Skin of body (tissue), 2 donors: ENCODE results near the gene WFDC1. TPM values are rescaled to one million over a fixed set of nuclear protein-coding genes. Genes with fewer than 3 reads are reported as not detected.
A peak's percentile ranks its signal among the peaks of the same experiment; 100 is the strongest.

Experiments
- DNase-seq: peaks from one replicate; lab custom pipeline; 2025; lab: John Stamatoyannopoulos, UW
- total RNA-seq: library from RNA; depleted of rRNA; stranded (reverse); fragments of >200 nt; gene quantifications from one replicate; pipeline ENCODE4 v1.2.3, GENCODE V29; 2014

Gene WFDC1
- total RNA-seq, 1 donor from 2014 or later = 5.8 TPM

DNA sequence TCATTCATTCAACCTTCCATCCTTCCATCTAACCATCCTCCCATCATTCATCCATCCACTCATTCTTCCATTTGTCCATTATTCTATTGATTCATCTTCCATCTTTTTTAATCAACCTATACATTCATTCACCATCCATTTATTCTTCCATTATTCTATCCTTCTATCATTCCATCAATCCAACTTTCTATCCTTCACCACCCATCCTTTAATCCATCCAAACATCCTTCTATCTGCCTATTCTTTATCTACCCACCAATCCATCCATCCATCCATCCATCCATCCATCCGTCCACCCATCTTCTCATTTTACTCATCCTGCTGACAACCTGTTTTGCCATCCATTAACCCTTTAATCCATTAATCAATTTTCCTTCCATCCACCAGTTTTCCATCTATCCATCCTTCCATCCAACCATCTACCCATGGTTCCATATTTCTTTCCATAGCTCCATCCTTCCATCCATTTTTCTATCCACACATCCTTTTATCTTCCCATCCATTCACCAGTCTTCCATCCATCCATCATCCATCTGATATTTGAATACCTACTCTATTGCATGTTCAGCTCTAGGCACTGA lies 21.8 kb upstream of the WFDC1 start:
- no peak for DNase-seq

DNA sequence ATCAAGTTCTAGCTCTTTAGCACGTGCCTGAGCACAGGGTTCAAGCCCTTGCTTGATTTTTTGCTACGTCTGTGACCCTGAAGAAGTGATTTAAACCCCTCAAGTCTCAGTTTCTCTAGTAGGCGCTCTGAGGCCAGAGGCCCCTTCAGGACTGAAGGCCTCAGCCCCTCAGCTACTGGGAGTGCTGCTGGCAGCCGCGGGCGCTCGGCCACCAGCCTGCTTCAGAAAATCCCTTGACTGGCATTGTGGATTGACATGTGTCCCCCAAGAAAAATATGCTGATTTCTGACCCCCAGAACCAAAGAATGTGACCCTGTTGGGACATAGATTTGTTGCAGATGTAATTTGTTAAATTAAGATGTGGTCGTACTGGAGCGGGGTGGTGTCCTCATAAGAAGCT lies 20.2 kb upstream of the WFDC1 start:
- DNase-seq = no peak

DNA sequence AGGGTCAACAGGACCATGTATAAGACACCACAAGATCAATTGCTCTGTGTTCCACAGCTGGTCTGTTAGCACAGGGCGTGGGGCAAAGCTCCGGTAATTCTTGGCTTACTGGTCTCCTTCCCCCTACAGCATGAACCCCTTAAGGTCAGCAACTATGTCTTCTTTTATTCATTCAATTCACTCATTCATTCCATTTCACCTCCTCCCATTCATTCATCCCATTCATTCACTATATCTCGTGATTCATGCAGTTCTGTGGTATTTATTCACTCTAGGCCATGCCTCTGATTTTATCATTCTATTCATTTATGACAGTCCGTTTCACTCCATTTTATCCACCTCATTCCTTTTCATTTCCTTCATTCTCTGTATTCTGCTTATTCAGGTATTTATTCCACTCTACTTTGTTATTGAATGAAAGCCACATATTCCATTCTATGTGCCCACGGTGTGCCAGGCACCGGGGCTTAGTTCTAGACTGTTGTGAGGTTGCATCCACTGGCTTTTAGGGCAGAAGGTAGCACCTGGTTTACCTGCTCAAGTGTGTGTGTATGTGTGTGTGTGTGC lies 19.0 kb upstream of the WFDC1 start:
- no peak for DNase-seq

DNA sequence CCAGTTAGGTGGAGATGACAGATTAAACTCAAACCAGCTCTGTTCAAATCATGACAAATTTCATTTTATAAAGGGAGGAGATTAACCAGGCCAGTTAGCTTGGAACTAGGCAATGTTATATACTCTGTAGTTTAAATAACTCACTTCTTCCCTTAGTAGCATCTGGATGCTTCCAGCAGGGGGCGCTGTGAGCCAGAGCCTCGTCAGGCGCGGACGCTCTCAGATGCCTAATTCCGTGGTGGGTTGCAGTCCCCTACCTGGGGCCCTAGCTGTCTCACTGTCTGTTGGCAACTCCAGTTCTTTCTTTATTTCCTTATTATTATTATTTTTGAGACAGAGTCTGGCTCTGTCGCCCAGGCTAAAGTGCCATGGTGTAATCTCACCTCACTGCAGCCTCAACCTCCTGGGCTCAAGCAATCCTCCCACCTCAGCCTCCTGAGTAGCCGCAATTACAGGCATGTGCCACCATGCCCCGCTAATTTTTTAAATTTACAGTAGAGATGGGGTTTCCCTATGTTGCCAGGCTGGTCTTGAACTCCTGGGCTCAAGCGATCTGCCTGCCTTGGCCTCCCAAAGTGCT lies 17.3 kb upstream of the WFDC1 start:
- no peak for DNase-seq

DNA sequence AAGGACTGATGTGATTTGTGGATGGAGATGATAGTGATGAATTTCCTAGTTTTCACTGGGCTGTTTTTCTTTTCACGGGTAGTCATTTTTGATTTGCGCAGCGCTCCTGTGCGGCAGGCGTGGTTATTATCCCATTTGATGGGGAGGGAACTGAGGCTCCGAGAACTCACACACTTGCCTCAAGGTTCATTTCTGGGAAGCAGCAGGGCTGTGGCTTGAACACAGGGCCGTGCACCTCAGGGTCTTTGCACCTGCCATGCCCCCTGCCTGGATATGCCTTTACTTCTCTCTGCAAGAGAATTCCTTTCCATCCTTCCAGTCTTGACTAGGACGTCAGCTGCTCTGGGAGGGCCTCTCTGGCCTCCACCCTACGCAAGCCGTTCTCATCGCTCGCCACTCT lies 16.3 kb upstream of the WFDC1 start:
- no peak for DNase-seq

DNA sequence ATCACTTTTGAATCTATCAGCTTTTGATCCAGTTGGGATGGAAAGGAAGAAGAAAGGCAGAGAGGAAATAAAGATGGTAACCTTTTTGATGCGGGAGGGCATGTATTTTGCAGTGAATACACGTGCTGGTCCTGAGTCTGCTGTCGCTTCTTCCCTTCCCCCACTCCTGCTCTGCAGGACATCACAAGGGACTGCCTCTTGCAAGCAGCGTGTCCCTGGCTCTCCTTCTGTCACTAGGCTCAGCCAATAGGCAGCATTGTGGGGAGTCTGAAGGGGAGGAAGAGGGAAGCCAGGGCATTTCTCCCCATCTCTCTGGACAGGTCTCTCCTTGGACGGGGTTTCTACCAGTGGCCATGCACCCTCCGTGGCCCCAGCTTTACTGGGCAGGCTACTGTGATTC lies 15.7 kb upstream of the WFDC1 start:
- no peak for DNase-seq

DNA sequence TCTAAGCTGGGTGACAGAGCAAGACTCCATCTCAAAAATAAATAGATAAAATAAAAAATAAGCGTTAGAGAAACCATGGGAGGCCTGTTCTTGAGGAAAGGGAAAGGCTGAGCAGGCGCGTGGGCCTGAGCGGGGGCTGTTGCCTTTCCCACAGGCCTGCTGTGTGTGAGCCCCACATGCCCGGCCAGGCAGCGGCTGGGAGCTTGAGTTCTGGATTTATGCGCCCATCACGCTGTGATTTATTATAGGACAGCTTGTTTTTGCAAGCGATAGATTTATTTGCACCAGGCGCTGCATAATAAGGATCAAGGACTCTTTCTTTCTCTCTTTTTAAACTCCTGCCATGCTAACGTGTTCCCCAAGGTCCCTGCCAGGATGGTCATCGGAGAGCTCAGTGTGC lies 14.8 kb upstream of the WFDC1 start:
- DNase-seq = no peak

DNA sequence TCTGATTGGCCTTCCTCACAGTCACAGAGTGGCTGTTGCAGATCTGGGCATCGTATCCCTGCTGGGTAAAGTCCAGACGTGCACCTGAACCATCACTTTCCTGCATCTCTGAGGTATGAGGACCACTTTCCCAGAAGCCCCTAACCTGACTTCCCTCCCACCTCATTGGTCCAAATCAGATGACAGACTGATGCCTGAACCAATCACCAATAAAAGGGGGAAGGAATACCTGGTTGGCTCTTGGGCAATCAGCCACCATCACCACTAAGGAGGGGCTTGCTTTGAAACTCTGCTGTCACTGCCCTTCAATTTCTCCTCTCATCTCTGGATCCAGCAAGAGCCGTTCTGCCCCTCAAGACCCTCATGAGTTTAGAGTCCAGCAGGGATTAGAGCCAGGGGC lies 13.6 kb upstream of the WFDC1 start:
- DNase-seq = no peak

DNA sequence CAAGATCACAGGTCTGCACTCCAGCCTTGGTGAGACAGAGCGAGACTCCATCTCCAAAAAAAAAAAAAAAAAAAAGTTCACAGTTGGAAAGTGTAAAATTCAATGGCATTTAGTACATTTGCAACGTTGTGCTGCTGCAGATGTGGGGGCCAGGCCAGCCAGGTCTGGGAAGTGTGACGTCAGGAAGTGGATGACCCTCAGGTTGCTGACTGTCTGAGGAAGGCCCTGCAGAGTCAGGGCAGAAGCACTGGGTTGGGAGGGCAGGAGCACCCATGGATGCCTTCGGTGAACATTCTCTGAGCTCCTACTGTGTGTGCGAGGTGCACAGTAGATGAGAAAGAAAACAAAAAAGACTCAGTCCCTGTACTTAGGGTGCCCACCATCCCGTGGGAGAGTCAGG lies 12.1 kb upstream of the WFDC1 start:
- no peak for DNase-seq

DNA sequence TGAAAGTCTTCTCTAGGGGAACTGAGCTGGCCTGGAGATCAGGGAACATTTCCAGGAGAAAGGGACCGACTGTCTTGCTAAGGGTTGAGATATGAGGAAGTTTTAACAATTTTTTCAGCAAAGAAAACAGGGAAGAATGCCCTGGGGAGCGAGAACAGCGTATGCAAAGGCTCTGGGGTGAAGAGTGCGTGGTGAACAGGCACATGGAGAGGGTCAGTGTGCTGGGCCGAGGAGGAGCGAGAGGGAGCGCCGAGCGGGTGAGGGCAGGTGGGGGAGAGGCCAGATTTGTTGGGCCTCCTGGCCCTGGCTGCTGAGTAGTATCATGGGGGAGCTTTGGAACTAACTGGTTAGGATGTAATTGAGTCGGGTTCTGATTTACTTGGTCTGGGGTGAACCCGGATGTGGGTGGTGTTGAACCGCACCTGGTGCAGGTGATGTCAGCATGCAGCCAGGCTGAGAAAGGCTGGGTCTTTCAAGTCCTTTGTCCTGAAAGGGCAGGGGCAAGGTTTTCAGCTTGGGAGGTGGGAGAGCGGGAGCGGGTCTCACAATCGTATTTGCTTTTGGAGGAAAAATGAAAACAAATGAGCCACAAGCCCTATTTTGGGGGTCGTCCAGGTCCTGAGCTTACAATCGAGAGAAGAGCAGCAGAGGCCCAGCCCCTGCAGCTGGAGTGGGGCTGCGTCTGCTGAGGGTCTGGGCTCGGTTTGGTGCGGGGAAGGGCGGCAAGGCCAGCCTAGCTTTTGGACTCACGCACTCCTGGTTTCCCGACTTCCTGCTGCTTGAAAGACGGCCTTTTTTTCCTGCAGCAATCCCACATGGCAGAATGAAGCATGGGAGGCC lies 11.1 kb upstream of the WFDC1 start:
- DNase-seq = no peak

DNA sequence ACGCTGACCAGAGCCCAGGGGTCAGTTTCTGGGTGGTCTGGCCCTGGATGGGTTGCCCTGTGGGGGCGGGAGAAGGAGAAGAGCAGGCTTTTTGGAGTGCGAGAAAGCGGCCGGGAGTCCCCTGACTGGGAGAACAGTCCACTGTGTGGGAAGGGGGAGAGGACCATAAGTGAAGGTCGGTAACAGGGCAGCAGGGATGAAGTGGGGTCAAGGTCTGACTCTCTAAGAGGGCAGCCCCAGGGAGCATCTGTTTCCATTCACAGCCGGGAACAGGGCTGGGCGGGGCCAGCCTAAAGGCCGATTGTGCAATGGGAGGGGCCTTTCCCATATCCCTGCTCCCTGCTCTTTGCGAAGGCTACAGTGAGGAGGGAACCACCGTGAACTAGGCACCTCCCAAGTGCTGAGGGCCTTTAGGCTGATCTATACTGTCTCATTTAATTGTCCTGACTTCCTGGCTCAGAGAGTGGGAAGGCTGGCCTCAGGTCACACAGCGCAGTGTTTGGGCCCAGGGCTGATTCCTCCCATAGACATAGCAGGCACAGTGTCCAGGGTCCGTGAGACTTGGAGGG lies 10.4 kb upstream of the WFDC1 start:
- DNase-seq = peak; percentile 51

DNA sequence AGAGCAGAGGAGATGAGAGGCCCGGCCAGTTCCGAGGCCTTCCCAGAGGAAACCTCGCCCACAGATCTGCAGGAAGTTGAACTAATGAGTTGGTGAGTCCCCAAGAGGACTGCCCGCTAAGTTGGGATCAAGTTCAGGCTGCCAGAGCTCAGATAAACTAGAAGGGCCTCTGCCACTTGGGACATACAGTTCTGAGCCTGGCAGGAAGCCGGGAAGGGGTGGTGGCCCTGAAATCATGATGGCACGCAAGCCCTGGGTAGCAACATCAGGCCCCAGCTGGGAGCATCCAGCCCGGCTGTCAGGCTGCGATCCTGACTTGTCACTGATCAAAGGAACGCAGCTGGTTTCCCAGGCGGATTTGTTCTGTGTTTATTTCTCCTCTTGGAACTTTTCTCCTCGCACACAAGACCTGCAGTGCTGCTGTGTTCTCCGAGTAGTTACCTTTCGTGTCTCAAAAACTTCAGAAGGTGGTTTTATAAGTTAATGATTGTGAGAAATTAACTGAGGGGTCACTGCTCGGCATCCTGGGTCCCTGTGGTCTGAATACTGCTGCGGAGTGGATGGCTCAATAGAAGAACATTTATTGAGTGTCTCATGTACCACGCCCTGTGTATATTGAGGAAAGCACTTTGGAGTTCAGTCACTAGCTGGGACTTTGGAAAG lies 8.0 kb upstream of the WFDC1 start:
- no peak for DNase-seq

DNA sequence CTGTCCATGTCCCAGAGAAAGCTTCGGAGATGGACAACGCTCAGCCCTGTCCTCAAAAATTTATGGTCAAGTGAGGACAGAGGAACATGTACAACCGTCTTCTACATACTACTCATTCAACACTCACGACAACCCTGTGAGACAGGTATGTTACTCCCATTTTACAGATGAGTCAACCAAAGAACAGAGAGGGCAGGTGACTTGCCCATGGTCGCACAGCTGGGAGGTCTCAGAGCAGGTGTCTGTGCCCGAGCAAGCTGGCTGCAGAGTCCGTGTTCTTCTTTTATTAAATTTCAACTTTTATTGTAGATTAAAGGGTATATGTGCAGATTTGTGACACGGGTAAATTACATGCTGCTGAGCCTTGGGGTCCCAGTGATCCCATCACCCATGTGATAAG lies 5.8 kb upstream of the WFDC1 start:
- DNase-seq = no peak

DNA sequence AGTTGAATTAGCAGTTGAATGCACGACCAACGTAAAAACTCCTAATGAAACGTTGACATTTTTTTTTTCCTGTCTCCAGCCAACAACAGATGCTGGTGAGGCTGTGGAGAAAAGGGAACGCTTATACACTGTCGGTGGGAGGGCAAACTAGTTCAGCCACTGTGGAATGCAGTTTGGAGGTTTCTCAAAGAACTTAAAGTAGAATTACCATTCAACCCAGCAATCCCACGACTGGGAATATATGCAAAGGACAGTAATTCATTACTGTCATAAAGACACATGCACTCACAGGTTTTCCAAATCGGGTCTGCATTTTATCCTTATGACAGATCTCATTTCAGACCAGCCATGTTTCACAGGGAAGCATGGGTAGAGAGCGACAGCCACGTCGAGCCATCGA lies 3.5 kb upstream of the WFDC1 start:
- no peak for DNase-seq

DNA sequence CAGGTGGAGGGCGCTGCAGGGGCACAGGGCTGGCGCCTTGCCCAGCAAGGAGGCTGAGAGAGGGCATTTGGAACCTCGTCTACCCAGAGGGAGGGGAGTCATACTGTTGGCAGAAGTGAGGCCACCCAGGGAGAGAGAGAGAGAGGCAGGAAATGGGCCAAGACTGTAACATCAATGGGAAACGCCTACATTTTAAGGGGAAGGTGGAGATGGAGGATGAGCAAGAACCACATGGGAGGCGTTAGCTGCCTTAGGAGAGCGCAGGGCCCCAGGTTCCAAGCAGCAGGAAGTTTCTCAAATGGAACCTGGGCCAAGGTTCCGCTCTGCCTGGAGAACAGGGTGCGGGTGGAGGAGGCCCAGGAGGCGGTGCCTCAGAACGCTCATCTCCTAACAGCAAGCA lies 2.7 kb upstream of the WFDC1 start:
- peak; percentile 19 for DNase-seq

DNA sequence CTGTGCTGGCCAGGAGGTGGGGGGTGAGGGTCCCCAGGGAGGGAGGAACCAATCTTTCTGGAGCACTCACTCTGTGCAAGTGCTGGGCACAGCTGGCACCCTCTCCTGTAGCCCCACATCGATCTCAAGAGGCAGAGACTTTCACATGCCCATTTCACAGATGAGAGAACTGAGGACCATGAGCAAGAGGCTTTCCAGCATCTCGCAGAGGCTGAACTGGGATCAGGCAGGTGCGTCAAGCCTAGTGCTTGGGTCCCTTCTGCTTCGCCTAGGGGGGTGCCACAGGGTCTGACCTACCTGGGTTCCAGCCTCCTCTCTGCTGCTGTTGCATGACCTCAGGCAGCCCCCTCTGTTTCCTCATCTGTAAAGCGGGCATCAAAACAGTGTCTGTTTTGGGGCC lies 1.3 kb upstream of the WFDC1 start:
- DNase-seq = no peak

DNA sequence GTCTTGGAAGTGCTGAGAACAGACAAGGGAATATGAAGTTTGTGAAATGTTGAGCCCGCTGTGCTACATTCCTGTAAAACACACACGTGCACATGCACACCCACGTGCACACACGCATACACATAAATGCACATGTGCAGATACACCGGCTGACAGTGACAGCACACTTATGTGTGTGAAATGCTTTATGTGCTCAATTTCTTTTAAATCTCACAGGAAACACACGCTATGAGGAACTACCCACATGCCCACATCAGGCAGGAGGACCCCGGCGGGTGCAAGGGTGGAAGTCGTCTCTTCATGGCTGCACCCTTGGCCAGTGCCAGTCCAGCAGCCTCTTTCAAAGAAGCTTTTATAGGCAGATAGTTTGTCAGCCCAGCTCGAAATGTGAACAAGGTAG lies 561 bp upstream of the WFDC1 start:
- DNase-seq = no peak

DNA sequence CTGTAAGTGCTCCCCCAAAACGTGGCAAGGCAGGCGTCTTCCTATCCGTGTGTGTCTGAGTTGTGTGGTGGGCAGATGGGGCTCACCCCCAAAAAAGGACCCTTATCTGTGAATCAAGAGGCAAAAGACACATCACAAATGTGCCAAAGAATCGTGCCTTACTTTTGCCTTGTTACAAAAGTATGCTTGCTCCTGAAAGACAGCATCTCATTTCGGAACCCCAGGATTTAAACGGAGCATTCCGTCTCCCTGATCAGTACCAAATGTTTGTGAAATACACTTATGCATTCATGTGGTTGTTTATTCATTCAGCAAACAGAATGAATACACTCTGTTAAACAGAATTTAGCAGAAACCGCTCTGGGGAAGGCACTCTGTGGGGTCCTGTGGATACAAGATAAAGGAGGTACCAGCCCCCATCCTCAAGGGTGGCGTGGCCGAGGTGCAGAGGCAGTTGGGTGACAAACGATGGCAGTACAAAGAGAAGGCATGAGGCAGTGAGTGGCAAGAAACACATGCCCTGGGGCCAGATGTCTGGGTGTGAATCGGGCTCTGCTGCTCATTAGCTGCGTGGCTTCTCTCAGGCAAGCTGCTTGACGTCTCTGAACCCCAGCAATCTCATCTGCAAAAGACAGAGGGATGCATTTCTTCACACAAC lies 654 bp downstream of the WFDC1 start:
- no peak for DNase-seq

DNA sequence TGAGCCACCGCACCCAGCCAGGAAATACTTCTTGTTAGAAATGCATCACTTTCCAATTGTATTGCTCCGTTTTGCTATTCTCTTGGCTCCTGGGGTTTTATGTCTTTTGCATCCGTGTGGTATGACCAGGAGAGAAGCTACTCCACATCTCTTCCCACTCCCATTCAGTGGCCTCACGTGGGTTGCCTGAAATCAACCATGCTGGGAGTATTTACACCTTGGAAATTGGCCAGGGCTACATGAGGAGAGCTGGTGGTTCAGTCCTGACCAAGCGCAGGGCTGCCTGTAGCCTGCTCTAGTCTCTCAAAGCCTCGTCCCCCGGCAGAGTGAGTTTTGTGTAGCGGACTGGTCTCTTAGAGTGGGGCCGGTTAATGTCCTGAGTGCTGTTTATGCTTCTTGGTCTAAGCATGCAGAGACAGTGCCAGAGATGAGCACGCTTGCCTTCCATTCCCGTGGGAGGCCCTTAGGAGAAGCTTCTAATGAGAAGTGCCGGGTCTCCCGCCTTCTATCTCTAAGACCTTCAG lies 3.8 kb downstream of the WFDC1 start:
- DNase-seq = no peak

DNA sequence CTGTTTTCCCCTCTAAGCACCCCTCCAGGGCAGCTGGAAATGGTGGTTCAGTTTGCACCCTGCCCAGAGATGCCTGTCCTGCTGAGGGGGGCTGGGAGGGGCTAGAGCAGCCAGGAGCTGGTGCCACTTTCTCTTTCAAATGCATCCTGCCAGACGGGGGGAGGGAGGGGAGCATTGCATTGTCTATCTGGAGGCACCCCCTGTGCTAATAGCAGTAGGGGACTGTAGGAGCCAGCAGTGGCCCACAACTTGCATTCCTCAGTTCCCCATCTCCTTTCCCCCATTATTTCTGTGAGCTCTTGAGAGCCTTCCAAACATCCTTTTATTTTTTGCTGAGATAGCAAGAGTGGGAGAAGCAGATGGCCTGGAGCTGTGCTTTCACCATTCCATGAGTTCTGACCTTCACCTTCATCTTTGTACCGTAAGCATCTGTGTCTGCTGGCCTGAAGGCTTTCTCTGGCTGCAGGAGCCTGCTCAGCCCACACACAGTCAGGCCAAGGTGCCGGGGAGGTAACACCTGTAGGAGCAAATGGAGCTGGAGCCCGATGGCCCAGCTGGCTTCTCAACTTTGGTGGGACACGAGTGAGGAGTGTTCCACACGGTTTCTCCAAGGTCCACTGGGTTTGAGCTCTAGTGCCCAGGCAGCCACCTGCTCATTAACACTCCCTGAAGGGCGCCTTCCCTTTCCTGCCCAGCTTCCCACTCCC lies 5.2 kb downstream of the WFDC1 start:
- DNase-seq = no peak
